GM21528 (cell line): ENCODE results near the gene IMMP2L.

Source experiments
- ATAC-seq: cut with Tn5 transposase; IDR thresholded peaks from one replicate; pipeline ENCODE4 v1.9.1; 2021; ENCODE audit warnings: mild to moderate bottlenecking, moderate library complexity; ENCODE audit not compliant: unreplicated experiment, low FRiP score

IMMP2L gene

GRCh38 chr7:110637252-110637651 is 925.0 kb downstream of the IMMP2L start:
- ATAC-seq, result no peak

DNA sequence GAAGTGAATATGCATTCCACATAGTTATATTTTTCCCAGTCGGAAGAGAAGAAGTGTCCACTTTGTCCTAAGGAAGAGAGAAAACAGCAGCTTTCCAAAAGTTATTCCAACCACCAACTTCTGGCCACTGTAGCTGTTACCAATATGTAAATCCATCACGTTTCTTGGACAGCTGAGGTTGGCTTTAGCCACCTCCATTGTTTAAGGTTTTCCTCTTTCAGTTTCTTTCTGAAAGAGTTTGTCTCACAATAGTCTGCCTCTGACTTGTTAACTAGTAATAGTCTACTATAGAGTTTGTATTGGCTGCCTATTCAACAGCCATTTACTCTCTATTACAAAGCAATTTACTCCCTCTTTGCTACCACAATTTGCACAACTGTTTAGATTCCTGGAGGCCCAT is 929.0 kb downstream of the IMMP2L start:
- ATAC-seq, result no peak

DNA sequence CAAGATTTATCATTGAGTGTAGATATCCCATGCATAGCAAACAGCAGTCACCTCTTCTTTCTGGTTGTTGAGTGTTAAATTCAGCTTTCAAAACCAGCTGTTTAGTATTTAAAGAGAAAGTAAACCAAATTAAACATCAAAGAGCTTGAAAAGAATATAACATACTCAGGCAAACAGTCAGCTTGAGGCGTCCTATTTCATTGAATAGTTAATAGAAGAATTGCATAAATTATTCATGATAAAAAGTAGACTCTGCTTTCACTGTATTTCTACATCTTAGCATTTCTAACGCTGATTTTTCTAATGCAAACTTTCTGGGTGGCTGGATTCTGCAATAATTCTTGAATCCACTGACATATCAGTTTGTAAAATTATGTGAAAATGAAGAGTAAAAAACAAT is 935.9 kb downstream of the IMMP2L start:
- ATAC-seq, result no peak

DNA sequence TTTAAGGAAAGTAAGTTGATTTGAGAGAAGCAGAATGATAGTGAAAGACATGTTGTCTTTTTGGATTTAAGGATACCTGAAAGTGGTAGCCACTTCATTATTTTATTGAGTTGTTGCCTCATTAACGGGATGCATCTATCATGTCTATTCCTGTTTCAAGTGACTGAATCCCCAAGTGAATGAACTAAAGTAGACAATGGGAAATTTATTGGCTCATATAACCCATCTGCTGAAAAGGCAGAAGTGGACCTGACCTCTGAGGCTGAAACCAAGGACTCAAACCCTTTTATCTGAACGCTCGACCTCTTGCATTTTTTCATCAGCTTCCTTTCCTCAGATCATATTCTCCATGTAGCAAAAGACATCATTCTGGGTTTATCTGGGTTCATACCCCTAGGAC is 937.0 kb downstream of the IMMP2L start:
- ATAC-seq, result no peak

DNA sequence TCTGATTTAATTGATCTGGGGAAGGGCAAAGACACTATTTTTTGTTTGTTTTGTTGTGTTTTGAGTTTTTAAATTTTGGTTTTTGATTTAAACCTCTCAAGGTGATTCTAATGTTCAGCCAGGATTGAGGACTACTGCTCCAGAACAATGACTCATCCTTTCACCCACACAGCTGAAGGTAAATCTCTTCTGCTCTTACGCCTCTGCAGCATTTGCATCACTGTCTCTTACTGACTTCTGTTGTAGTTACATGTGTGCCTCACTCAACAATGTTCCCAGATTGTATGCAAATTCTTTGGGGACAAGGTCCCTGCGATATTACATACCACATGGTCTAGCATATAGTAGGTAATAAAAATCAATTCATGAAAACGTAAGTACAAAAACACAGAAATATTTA is 938.9 kb downstream of the IMMP2L start:
- no peak for ATAC-seq

- ATAC-seq, result no peak
Measured at GRCh38 chr7:110621289-110621688, 941.0 kb downstream of the IMMP2L start.

- no peak for ATAC-seq
Measured at GRCh38 chr7:110620110-110620735, 942.1 kb downstream of the IMMP2L start.
